Measurements from ENCODE around the gene MYOM1. TPM values are rescaled to one million over a fixed set of nuclear protein-coding genes. Genes with fewer than 3 reads are reported as not detected.

MYOM1 gene
- 92.8 TPM for total RNA-seq

GRCh38 chr18:3219631-3220335 is at the start of gene MYOM1:
TSS of gene MYOM1 (minus strand) at chr18:3219968. CDS start at chr18:3215223, 4,745 bp downstream.

GRCh38 chr18:3261373-3262233 is 41.8 kb upstream of the MYOM1 start, which contains the start of gene MYL12B:
TSS of gene MYL12B (plus strand) at chr18:3262133. CDS start at chr18:3272899, 10,766 bp downstream.

GRCh38 chr18:3247240-3248061 is 27.7 kb upstream of the MYOM1 start, which contains the start of gene MYL12A:
TSS of gene MYL12A (plus strand) at chr18:3247801. CDS start at chr18:3253248, 5,447 bp downstream.

Small RNA genes lying within 50 kb of the gene (small RNA-seq; reads per million reads assigned to genes)
- gene RF00156 (ENCODE audit: low replicate concordance) = not detected
- not detected for gene RNU7-25P (ENCODE audit: low replicate concordance)

Other genes with a start within 250 kb of the MYOM1 start
- gene LPIN2, start 206.8 kb downstream of the MYOM1 start, total RNA-seq = 50.1 TPM
- 320 TPM for gene MYL12A, start 27.8 kb upstream of the MYOM1 start, total RNA-seq
- gene MYL12B, start 42.2 kb upstream of the MYOM1 start, total RNA-seq = 292 TPM
- gene TGIF1, start 230.2 kb upstream of the MYOM1 start, total RNA-seq = 89.7 TPM